A673 (cell line): ENCODE data around the gene PITX1.

Experiments
- CTCF ChIP-seq: fragments of 300-800, 200-600 bp; sonication (generic); conservative IDR thresholded peaks from 2 replicates; pipeline ENCODE4 v1.5.1; 2017; ENCODE audit warnings: low read depth, mild to moderate bottlenecking, antibody characterized with exemption, low read length, moderate library complexity, mixed read lengths
- EZH2 ChIP-seq: fragments of 200-600 bp; sonication (generic); IDR thresholded peaks from 2 replicates; pipeline ENCODE4 v1.6.1; 2017; ENCODE audit warnings: borderline replicate concordance, low read depth, mild to moderate bottlenecking, mixed read lengths, antibody characterized with exemption, low read length; ENCODE audit not compliant: poor library complexity, severe bottlenecking

GRCh38 chr5:135052511-135053145, 18.6 kb upstream of the PITX1 start:
- TF ChIP-seq CTCF, result no peak
- no peak for TF ChIP-seq EZH2
